LNCaP clone FGC (cell line): ENCODE data around the gene CNRIP1.

Experiments used
- DNase-seq: peaks from one replicate; pipeline ENCODE4 v3.0.0-alpha.2; 2011; ENCODE audit warnings: low read depth
- H3K4me3 ChIP-seq: 2 replicates; pipeline ENCODE4 v1.5.1; 2011; ENCODE audit warnings: mild to moderate bottlenecking, low read depth, low read length, control low read depth
- TF ChIP-seq, protein P1 (sequence below): IDR thresholded peaks from 2 replicates; pipeline ENCODE4 v1.5.1; 2012; ENCODE audit warnings: mild to moderate bottlenecking; ENCODE audit not compliant: control insufficient read depth, insufficient read depth; ENCODE audit errors: extremely low read depth

The CNRIP1 gene, protein sequence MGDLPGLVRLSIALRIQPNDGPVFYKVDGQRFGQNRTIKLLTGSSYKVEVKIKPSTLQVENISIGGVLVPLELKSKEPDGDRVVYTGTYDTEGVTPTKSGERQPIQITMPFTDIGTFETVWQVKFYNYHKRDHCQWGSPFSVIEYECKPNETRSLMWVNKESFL

DNA sequence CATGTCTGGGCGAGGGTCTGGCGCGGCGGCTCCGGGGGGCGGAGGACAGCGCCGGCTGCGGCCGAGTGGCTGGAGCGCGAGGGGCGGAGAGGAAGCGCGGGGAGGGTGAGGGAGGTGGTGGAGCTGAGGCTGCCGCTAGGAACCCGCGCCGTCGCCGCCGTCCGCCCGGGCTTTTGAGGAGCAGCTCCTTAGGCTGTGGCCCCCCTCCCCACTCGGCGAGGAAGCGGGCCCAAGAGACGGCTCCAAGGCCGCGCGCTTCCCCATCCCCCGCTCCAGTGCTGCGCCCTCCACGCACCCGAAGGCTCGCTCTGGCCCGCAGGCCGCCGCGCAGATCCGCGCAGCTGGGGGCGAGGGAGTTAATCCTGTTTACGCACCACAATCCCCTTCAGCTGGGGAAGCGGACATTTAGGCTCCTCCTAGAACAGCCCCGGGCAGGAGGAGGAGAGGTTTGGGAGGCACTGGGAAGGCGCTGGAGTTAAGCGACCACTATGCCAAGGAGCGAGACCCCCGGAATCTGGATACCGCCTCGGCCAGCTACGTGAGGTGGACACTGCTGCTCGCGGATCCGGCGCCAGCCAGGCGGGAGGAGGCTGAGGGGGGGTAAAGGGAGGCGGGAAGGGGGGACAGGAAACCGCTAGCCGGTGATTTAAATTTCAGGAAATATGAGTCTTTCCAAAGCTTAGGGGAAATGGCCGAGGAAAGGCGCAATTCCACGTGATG, at the start of gene CNRIP1:
Gene CNRIP1 (minus strand): TSS at position 552 of the 720 bp plus-strand sequence. CDS start 549 bp downstream, at position 3.
- TF ChIP-seq, protein P1, sequence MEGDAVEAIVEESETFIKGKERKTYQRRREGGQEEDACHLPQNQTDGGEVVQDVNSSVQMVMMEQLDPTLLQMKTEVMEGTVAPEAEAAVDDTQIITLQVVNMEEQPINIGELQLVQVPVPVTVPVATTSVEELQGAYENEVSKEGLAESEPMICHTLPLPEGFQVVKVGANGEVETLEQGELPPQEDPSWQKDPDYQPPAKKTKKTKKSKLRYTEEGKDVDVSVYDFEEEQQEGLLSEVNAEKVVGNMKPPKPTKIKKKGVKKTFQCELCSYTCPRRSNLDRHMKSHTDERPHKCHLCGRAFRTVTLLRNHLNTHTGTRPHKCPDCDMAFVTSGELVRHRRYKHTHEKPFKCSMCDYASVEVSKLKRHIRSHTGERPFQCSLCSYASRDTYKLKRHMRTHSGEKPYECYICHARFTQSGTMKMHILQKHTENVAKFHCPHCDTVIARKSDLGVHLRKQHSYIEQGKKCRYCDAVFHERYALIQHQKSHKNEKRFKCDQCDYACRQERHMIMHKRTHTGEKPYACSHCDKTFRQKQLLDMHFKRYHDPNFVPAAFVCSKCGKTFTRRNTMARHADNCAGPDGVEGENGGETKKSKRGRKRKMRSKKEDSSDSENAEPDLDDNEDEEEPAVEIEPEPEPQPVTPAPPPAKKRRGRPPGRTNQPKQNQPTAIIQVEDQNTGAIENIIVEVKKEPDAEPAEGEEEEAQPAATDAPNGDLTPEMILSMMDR = no peak
- DNase-seq = no peak
- H3K4me3 ChIP-seq = no peak within 1 kb of the TSS

DNA sequence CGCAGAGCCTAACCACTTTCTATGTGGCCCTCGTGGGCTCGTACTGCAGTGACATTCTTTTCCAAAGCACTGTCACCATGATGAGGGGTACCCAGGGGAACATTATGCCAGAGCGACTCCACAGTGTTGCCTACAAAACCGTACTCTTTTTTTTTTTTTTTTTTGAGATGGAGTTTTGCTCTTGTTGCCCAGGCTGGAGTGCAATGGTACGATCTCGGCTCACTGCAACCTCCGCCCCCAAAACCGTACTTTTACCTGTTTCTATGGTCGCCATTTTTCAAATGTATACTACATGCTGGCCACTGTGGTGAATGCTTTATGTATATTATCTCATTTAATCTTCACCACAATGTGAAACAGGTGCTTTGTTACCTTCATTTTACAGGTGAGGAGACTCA, 49.6 kb upstream of the CNRIP1 start:
- no peak overlapping the region for H3K4me3 ChIP-seq
- DNase-seq = no peak
- TF ChIP-seq, protein P1 = no peak

DNA sequence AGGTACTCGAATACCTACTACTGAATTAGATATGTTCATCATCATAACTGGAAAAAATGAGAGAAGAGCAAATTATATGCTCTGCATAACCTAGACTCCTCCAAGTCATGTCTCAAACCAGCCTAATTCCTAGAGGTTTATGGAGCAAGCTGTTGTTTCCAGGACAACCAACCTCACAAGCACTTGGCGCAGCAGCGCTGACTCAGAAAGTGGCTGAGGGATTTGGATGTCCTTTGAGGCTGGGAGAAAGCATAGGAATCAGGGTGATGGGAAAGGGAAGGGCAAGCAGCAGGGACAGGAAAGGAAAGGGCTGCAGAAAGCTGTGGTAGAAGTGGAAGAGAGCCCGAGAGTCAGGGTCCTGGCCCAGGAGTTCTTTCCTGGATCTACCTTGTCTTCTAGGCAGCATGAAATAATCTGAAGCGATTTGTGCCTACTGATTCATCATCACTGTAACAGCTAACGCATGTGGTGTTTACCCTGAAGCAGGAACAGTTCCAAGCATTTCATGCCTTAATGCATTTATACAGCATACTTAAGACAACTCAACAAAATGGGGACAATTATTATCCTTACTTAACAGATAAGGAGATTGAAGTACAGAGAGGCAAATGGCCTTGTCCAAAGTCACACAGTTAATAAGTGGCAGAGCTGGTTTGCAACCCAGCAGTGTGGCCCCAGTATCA, 49.0 kb upstream of the CNRIP1 start:
- no peak overlapping the region for H3K4me3 ChIP-seq
- DNase-seq = no peak
- TF ChIP-seq, protein P1 = no peak

DNA sequence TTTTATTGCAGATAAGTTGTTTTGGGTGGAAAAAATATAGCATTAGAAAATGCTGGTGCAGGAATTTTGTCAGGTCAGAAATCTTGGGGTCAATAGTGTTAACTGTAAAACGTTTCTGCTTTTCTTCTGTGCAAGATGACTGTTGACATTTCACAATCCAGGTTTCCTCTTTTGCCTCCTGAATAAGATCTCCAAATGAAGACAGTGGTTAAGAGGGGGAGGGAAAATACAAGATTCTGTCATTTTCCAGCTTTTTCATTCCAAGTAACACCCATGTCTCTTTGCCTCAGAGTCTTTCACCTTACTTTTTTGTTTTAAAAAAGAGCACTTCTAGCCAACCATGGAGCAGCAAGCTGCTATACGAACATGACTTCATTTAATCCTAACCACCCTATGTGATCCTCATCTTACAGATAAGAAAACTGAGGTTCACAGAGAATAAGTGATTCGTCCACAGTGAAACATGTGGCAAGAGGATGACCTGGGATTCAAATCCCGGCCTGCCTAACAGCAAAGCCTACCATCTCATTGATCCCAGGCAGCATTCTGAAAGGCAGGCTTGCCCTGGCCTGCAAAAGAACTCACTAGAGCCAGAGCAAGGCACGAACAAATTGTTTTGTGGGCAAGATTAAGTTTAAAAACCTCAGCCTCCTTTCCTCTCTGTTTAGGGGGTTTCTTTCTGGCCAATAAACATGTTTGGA, 48.4 kb upstream of the CNRIP1 start:
- TF ChIP-seq, protein P1 = no peak
- no peak overlapping the region for H3K4me3 ChIP-seq
- DNase-seq = no peak

DNA sequence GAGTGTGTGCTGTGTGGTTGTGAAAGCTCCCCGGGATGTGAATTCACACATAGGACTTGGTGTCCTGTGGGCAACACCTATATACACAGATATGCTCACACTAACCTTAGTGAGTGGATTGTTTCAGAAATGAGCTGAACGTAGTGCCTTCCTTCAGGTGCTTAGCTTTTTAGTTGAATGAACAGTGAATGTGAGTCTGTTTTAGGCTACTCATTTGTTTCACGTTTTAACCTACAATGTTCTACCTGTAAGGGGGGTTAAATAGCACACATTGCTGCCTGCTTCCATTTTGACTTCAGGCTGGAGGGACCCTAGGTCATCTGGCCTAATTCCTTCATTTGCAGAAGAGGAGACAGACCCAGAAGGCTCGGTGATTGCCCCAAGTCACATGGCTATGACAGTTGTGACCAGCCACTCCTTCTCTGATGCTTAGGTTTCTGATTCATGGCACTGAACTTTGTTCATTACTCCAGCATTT, 46.4 kb upstream of the CNRIP1 start:
- DNase-seq = no peak
- TF ChIP-seq, protein P1 = no peak

DNA sequence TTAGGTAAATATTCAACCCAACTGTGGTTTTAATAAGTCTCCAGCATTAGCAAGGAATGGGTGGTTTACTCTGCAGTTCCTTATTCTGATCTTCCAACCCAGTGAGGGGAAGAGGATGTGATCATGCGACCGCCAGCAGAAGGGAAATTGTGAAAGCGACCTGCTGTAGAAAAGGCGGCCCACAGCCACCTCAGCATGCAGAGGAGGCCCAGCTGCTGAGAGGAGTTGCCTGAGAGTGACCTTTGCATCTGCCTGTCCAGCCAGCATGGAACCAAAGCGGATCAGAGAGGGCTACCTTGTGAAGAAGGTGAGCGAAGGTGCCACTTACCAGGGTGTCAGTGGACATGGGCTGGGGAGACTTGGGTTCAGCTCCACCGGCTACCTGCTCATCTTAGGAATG, 45.3 kb upstream of the CNRIP1 start, which contains the start of gene PLEK:
Gene PLEK (plus strand): TSS at position 196 of the 400 bp plus-strand sequence. CDS start 70 bp downstream, at position 266.
- H3K4me3 ChIP-seq = no peak within 1 kb of the TSS
- TF ChIP-seq, protein P1 = no peak
- no peak for DNase-seq

More for the DNA sequence above, 46.4 kb upstream of the CNRIP1 start:
- no peak overlapping the region for H3K4me3 ChIP-seq
